Prostate gland (tissue), 2 donors: ENCODE measurements around the gene MACROH2A2. TPM values are rescaled to one million over a fixed set of nuclear protein-coding genes. Genes with fewer than 3 reads are reported as not detected.

ENCODE experiments used
- DNase-seq: peaks from one replicate; pipeline ENCODE4 v3.0.0-alpha.2; 2019; ENCODE audit warnings: low spot score
- H3K27ac ChIP-seq, 2 donors: fragments of 200-600 bp; sonication (generic); 2 replicates each; pipeline ENCODE4 v1.5.1; 2017 to 2019
- H3K27me3 ChIP-seq: fragments of 200-600 bp; sonication (generic); replicated peaks from 2 replicates; pipeline ENCODE4 v1.5.1; 2019; ENCODE audit not compliant: insufficient read depth
- H3K36me3 ChIP-seq, 2 donors: fragments of 200-600 bp; sonication (generic); 1 replicate in 1 of 2; 2 replicates in 1 of 2; pipeline versions ENCODE4 v1.5.1 to v1.8.1; 2017 to 2019
- H3K4me1 ChIP-seq: fragments of 200-600 bp; sonication (generic); replicated peaks from 2 replicates; pipeline ENCODE4 v1.5.1; 2019
- H3K4me3 ChIP-seq, 2 donors: fragments of 200-600 bp; sonication (generic); 2 replicates each; pipeline ENCODE4 v1.5.1; 2017 to 2019
- H3K9me3 ChIP-seq: fragments of 200-600 bp; sonication (generic); 2 replicates; pipeline ENCODE4 v1.5.1; 2017
- POLR2A ChIP-seq: fragments of 450-650 bp; IDR thresholded peaks from one replicate; pipeline ENCODE4 v1.6.1; 2016; ENCODE audit warnings: antibody characterized with exemption, mild to moderate bottlenecking
- POLR2AphosphoS5 ChIP-seq: sonication (generic); formaldehyde crosslinking; IDR thresholded peaks from one replicate; pipeline ENCODE4 v1.6.1; 2017; ENCODE audit warnings: antibody characterized with exemption
- WGBS: methylation state at CpG from one replicate; pipeline ENCODE4 v1.1.5; 2018; 5-methylcytosine and 5-hydroxymethylcytosine counted together
- intact Hi-C: fragments of 100-400 bp; cut with DNase I; formaldehyde crosslinking; loops from one replicate; pipeline ENCODE4 v1.14.2; 2022
- total RNA-seq, 2 donors: library from RNA; depleted of rRNA; stranded (reverse); fragments of >200 nt; gene quantifications; one replicate each; pipeline ENCODE4 v1.1.0, GENCODE V29; 2016
- TF ChIP-seq, protein P1 (sequence below), 4 experiments: fragments of 200-600 bp in 2 of 4; fragments of 450-650 bp in 2 of 4; sonication (generic) in 2 of 4; IDR thresholded peaks; 1 replicate in 3 of 4; 2 replicates in 1 of 4; pipeline ENCODE4 v1.5.1; 2016 to 2019; ENCODE audit warnings: antibody characterized with exemption in 4 of 4, mild to moderate bottlenecking in 2 of 4, moderate library complexity in 2 of 4

MACROH2A2 gene
- total RNA-seq, 2 donors from 2014 or later = 23.1 to 59.5 TPM

DNA sequence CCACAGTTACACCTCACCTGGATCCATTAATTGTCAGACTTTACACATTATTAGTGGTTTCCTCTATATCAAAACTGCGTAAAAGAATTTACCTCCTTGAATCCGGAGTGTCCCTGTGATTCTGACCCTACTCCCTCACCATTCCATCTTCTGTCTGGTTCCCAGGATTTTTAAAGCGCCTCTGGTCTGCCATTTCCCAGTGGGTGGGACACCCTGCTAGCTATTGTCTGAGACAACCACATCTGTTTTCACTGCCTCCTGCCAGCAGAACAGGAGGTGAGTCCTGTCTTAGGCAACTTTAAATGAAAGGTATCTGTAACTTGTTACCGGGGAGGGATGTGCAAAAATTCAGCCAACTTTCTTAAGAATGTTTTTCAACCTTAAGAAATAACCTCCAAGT, 2.3 kb downstream of the MACROH2A2 start:
- Histone ChIP-seq H3K36me3 (no peaks in the 10 kb centered on the region), H3K27ac (no peak overlapping the region), H3K27me3 (no peaks in the 10 kb centered on the region), H3K4me1 (no peaks in the 10 kb centered on the region), H3K9me3 (no peaks in the 10 kb centered on the region), H3K4me3 (no peak overlapping the region)
- no peak for TF ChIP-seq POLR2AphosphoS5
- TF ChIP-seq POLR2A = no peak
- TF ChIP-seq, protein P1, sequence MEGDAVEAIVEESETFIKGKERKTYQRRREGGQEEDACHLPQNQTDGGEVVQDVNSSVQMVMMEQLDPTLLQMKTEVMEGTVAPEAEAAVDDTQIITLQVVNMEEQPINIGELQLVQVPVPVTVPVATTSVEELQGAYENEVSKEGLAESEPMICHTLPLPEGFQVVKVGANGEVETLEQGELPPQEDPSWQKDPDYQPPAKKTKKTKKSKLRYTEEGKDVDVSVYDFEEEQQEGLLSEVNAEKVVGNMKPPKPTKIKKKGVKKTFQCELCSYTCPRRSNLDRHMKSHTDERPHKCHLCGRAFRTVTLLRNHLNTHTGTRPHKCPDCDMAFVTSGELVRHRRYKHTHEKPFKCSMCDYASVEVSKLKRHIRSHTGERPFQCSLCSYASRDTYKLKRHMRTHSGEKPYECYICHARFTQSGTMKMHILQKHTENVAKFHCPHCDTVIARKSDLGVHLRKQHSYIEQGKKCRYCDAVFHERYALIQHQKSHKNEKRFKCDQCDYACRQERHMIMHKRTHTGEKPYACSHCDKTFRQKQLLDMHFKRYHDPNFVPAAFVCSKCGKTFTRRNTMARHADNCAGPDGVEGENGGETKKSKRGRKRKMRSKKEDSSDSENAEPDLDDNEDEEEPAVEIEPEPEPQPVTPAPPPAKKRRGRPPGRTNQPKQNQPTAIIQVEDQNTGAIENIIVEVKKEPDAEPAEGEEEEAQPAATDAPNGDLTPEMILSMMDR (IDR thresholded peaks at IDR 0.05) = no peak
- 73% methylated on average over 4 of the region's 4 CpGs for whole genome bisulfite sequencing
- intact Hi-C loops = no loop called here
- DNase-seq = no peak

DNA sequence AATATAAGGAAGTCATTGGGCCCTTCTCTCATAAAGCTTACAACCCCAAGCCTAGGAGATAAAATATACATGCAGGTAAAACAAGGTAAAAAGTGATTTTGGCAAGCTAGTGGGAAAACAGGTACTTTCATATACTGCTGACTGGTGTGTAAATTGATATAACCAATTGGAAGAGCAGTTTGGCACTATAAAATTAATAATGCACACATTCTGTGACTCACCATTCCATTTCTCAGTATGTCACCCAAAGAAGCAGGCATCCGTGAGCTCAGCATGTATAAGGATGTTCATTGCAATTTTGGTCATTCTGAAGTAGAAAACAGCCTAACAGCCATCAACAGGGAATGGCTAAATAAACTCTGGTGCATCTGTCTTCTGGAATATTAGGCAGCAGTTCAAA, 2.9 kb downstream of the MACROH2A2 start:
- intact Hi-C loops = no loop called here

DNA sequence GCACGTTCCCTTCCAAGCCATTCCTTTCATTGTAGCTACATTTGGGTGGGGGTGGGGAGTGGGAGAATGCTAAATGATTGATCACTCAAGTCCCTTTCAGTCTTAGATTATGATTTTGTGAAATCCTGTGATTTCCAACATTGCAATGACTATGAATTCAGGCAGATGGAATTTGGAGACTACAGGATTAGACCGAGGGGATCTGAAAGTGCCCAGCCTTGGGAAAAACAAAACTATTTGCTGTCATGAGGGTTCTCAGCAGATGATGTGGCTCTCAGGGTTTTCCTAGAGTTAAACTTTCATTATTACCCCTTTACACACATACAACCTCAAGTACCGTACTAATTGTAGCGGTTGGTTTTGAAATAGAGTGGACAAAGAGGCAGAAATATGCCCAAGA, 4.7 kb downstream of the MACROH2A2 start:
- Histone ChIP-seq H3K4me1 (no peaks in the 10 kb centered on the region), H3K36me3 (no peaks in the 10 kb centered on the region), H3K27me3 (no peaks in the 10 kb centered on the region), H3K27ac (no peak overlapping the region), H3K9me3 (no peaks in the 10 kb centered on the region), H3K4me3 (no peak overlapping the region)
- WGBS = 92% methylated on average over 4 of the region's 4 CpGs
- TF ChIP-seq POLR2A = no peak
- TF ChIP-seq, protein P1 (IDR thresholded peaks at IDR 0.05) = no peak
- TF ChIP-seq POLR2AphosphoS5 = no peak
- DNase-seq = no peak
- intact Hi-C loops = no loop called here

More for the DNA sequence above, 2.9 kb downstream of the MACROH2A2 start:
- H3K36me3 ChIP-seq = no peaks in the 10 kb centered on the region
- no peak overlapping the region for H3K4me3 ChIP-seq
- 84% methylated on average over 1 of the region's 1 CpG for WGBS
- H3K27ac ChIP-seq = no peak overlapping the region
- no peak for DNase-seq
- H3K27me3 ChIP-seq = no peaks in the 10 kb centered on the region
- no peaks in the 10 kb centered on the region for H3K9me3 ChIP-seq
- no peak for TF ChIP-seq POLR2A
- TF ChIP-seq, protein P1 (IDR thresholded peaks at IDR 0.05) = no peak
- TF ChIP-seq POLR2AphosphoS5 = no peak
- H3K4me1 ChIP-seq = no peaks in the 10 kb centered on the region

DNA sequence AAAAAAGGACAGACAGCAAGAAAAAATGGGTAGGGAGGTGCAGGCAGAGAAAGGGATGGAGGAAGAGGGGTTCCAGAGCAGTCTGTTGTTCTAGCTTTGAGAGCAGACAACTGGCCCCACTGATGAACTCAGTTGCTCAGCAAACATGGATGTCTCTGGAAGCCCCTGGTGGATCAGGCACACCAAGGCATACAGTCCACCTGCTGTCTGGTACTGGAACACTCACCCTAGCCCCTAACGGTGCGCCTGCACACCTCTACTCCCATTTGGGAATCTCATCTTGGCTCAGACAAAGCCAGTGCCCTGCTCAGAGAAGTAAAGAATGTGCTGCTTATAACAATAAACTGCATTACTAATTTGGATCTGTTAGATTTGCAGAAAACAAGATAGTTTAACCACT, 7.7 kb downstream of the MACROH2A2 start:
- Histone ChIP-seq H3K9me3 (no peaks in the 10 kb centered on the region), H3K4me3 (no peak overlapping the region), H3K4me1 (no peaks in the 10 kb centered on the region), H3K27ac (no peak overlapping the region), H3K27me3 (no peaks in the 10 kb centered on the region), H3K36me3 (no peaks in the 10 kb centered on the region)
- no peak for DNase-seq
- WGBS = 79% methylated on average over 2 of the region's 2 CpGs
- intact Hi-C loops = no loop called here
- no peak for TF ChIP-seq POLR2A
- TF ChIP-seq, protein P1 (IDR thresholded peaks at IDR 0.05) = no peak
- TF ChIP-seq POLR2AphosphoS5 = no peak

DNA sequence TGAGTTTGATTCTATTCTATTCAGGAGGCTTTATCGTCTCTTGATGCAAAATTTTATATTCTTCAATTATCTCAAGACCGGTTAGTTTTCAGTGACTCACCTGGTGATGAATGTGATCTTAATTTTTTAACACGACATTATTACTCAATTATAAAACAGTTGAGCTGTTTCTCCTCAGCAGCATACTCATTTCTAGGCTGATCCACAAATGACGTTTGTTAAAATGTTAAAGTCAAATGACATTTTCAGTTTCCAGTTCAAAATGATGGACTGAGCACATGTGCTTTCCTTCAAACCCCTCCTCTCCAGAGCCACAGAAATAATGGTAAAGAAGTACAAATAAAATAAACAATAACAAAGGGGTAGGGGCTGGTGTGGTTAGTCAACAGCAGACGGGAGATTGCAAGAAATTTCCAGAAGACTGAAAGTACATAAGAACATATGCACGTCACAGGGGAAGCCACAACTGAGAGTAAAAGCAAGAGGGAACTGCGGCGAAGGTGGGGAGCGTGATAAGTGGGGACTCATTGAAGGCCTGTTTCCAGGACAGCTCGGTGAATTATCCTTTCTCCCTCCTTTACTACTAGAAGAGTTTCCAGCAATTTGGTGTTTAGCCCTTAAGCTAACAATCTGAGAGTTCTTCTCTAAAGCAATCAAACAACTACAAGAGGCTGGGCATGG, 10.9 kb downstream of the MACROH2A2 start:
- Histone ChIP-seq H3K27me3 (no peaks in the 10 kb centered on the region), H3K27ac (no peak overlapping the region), H3K36me3 (no peaks in the 10 kb centered on the region), H3K4me1 (no peaks in the 10 kb centered on the region), H3K4me3 (no peak overlapping the region), H3K9me3 (no peaks in the 10 kb centered on the region)
- TF ChIP-seq POLR2A = no peak
- TF ChIP-seq, protein P1 (IDR thresholded peaks at IDR 0.05) = no peak
- TF ChIP-seq POLR2AphosphoS5 = no peak
- intact Hi-C loops = no loop called here
- DNase-seq = no peak
- WGBS = 86% methylated on average over 10 of the region's 10 CpGs
